ENCODE data around the gene PHF21A.

GRCh38 chr11:46047520-46047919 lies 73.7 kb downstream of the PHF21A start:
- TF ChIP-seq CTCF (IDR thresholded peaks at IDR 0.05 in 4 of 5, conservative IDR thresholded peaks at IDR 0.05 in 1 of 5) (no peak), POLR2A (IDR thresholded peaks at IDR 0.05) (no peak)

All from gastrocnemius medialis (tissue), 4 donors.